GM12874 (cell line): ENCODE data around the gene HHEX.

Experiments used
- CTCF ChIP-seq: IDR thresholded peaks from 2 replicates; pipeline ENCODE4 v1.5.1; 2011; ENCODE audit warnings: low read depth, mild to moderate bottlenecking, control low read depth, low read length, moderate library complexity; ENCODE audit not compliant: insufficient read depth

HHEX gene

GRCh38 chr10:92688927-92689662, 660 bp upstream of the HHEX start:
- TF ChIP-seq CTCF, result 0 out of 2 replicates have a peak, but pooled peaks have one; percentile 14

GRCh38 chr10:92690211-92690914, 608 bp downstream of the HHEX start:
- TF ChIP-seq CTCF, result no peak

GRCh38 chr10:92690915-92691590, 1.3 kb downstream of the HHEX start:
- no peak for TF ChIP-seq CTCF

GRCh38 chr10:92691591-92692079, 1.9 kb downstream of the HHEX start:
- no peak for TF ChIP-seq CTCF

GRCh38 chr10:92692080-92692671, 2.4 kb downstream of the HHEX start:
- TF ChIP-seq CTCF, result no peak

GRCh38 chr10:92692697-92693533, 3.2 kb downstream of the HHEX start:
- TF ChIP-seq CTCF, result no peak
